GM12864 (cell line): ENCODE data around the gene AP1G2.
A peak's percentile ranks its signal among the peaks of the same experiment; 100 is the strongest.

Source experiments
- DNase-seq: peaks from one replicate; pipeline ENCODE4 v3.0.0-alpha.2; 2011; ENCODE audit warnings: low read depth
- H3K4me3 ChIP-seq: 2 replicates; pipeline ENCODE4 v1.5.1; 2011; ENCODE audit warnings: mild to moderate bottlenecking, low read depth, low read length, control low read depth
- CTCF ChIP-seq: IDR thresholded peaks from 2 replicates; pipeline ENCODE4 v1.5.1; 2011; ENCODE audit warnings: low read depth, mild to moderate bottlenecking, moderate library complexity, low read length, control low read depth, inconsistent platforms; ENCODE audit errors: missing control alignments

Gene AP1G2

GRCh38 chr14:23580152-23580926, 12.7 kb upstream of the AP1G2 start:
- no peak for DNase-seq
- TF ChIP-seq CTCF: no peak
- H3K4me3 ChIP-seq: no peak overlapping the region

- TF ChIP-seq CTCF: no peak
- DNase-seq: no peak
- no peak overlapping the region for H3K4me3 ChIP-seq
Observed at GRCh38 chr14:23579739-23580138, 12.1 kb upstream of the AP1G2 start.

GRCh38 chr14:23579311-23579630, 11.7 kb upstream of the AP1G2 start:
- no peak overlapping the region for H3K4me3 ChIP-seq
- no peak for TF ChIP-seq CTCF
- no peak for DNase-seq

- H3K4me3 ChIP-seq: peak within 1 kb of the TSS; percentile 25; the same call in 1 of the 2 replicates
- TF ChIP-seq CTCF: no peak
- DNase-seq: no peak
Observed at GRCh38 chr14:23578560-23579310, 11.1 kb upstream of the AP1G2 start, which contains the start of gene JPH4. Gene JPH4 (minus strand): TSS chr14:23578790. CDS start chr14:23577453, 1,337 bp downstream.

- DNase-seq: no peak
- no peak for TF ChIP-seq CTCF
- H3K4me3 ChIP-seq: peak overlapping the region; percentile 25; the same call in 1 of the 2 replicates
Observed at GRCh38 chr14:23577710-23578392, 10.3 kb upstream of the AP1G2 start.

GRCh38 chr14:23577004-23577681, 9.6 kb upstream of the AP1G2 start:
- H3K4me3 ChIP-seq: no peak overlapping the region; the same call in 1 of the 2 replicates
- TF ChIP-seq CTCF: no peak
- no peak for DNase-seq
